H1 (cell line): ENCODE data around the gene CDH15. TPM values are rescaled to one million over a fixed set of nuclear protein-coding genes. Genes with fewer than 3 reads are reported as not detected.

Experiments used
- CTCF ChIA-PET: fragments of 300-600 bp; sonication (Branson Sonifier 250); formaldehyde crosslinking; loops from one replicate; lab custom pipeline; 2021; ENCODE audit not compliant: partially characterized antibody; lab: Charles Lee
- POLR2A ChIA-PET: fragments of 300-600 bp; sonication (Branson Sonifier 250); formaldehyde crosslinking; loops from one replicate; lab custom pipeline; 2021; ENCODE audit warnings: inconsistent platforms; ENCODE audit not compliant: partially characterized antibody; lab: Charles Lee
- DNase-seq, 2 experiments: peaks; one replicate each; pipeline versions ENCODE4 v3.0.0 to v3.0.0-alpha.2; 2010 to 2022; ENCODE audit warnings: low spot score in 2 of 2, low read depth in 1 of 2, mixed read lengths in 1 of 2
- FAIRE-seq: peaks from 2 replicates; lab custom pipeline; 2011; peaks lifted over from hg19 to GRCh38; lab: Jason Lieb, UNC
- H2AFZ ChIP-seq: 2 replicates; pipeline ENCODE4 v1.8.1; 2012; ENCODE audit warnings: low read length, inconsistent platforms
- H2AK5ac ChIP-seq: 2 replicates; pipeline ENCODE4 v1.6.1; 2013; ENCODE audit warnings: low read depth, low read length
- H2BK120ac ChIP-seq: replicated peaks from 2 replicates; pipeline ENCODE3; 2013; ENCODE audit warnings: low read depth, low read length, inconsistent platforms
- H2BK12ac ChIP-seq: 2 replicates; pipeline ENCODE4 v1.6.1; 2013; ENCODE audit warnings: low read depth, low read length
- H2BK15ac ChIP-seq: 2 replicates; pipeline ENCODE4 v1.6.1; 2013; ENCODE audit warnings: low read length
- H2BK20ac ChIP-seq: 2 replicates; pipeline ENCODE4 v1.6.1; 2013; ENCODE audit warnings: low read length
- H2BK5ac ChIP-seq: 2 replicates; pipeline ENCODE4 v1.6.1; 2013; ENCODE audit warnings: low read depth, low read length
- H3K14ac ChIP-seq: 2 replicates; pipeline ENCODE4 v1.6.1; 2013; ENCODE audit warnings: inconsistent platforms; ENCODE audit not compliant: insufficient read length
- H3K18ac ChIP-seq: 2 replicates; pipeline ENCODE4 v1.6.1; 2013; ENCODE audit warnings: low read length; ENCODE audit errors: extremely low read depth
- H3K23ac ChIP-seq: 2 replicates; pipeline ENCODE4 v1.6.1; 2013; ENCODE audit warnings: inconsistent platforms; ENCODE audit not compliant: insufficient read length
- H3K23me2 ChIP-seq: 2 replicates; pipeline ENCODE4 v1.6.1; 2013; ENCODE audit warnings: low read depth, low read length
- H3K27ac ChIP-seq: 2 replicates; pipeline ENCODE4 v1.6.1; 2011; ENCODE audit warnings: low read depth, low read length, inconsistent platforms
- H3K27me3 ChIP-seq, 4 experiments: replicated peaks in 1 of 4; 1 replicate in 1 of 4; 2 replicates in 3 of 4; pipeline versions ENCODE4 v1.6.1 to v1.8.1; 2011 to 2013; ENCODE audit warnings: low read length in 3 of 4, mild to moderate bottlenecking in 3 of 4, inconsistent platforms in 2 of 4, mixed read lengths in 2 of 4, moderate library complexity in 1 of 4; ENCODE audit not compliant: control insufficient read depth in 3 of 4, insufficient read depth in 3 of 4; ENCODE audit errors: extremely low read depth in 1 of 4
- H3K36me3 ChIP-seq, 4 experiments: 2 replicates each; pipeline versions ENCODE4 v1.6.1 to v1.8.1; 2011 to 2013; ENCODE audit warnings: mild to moderate bottlenecking in 4 of 4, low read length in 3 of 4, moderate library complexity in 2 of 4, control low read depth in 1 of 4, inconsistent platforms in 1 of 4; ENCODE audit not compliant: insufficient read depth in 4 of 4, control insufficient read depth in 2 of 4
- H3K4ac ChIP-seq: replicated peaks from 2 replicates; pipeline ENCODE3; 2013; ENCODE audit warnings: low read length, low read depth, mixed read lengths, inconsistent platforms; ENCODE audit not compliant: insufficient read length
- H3K4me1 ChIP-seq, 4 experiments: replicated peaks in 1 of 4; 1 replicate in 1 of 4; 2 replicates in 3 of 4; pipeline versions ENCODE4 v1.6.1 to v1.8.1; 2011 to 2013; ENCODE audit warnings: low read length in 3 of 4, inconsistent platforms in 2 of 4, mixed read lengths in 1 of 4; ENCODE audit not compliant: insufficient read depth in 4 of 4, control insufficient read depth in 3 of 4
- H3K4me2 ChIP-seq, 2 experiments: 2 replicates each; pipeline versions ENCODE4 v1.6.1 to v1.8.1; 2011 to 2013; ENCODE audit warnings: low read depth in 2 of 2, low read length in 2 of 2, control low read depth in 1 of 2, inconsistent platforms in 1 of 2, mild to moderate bottlenecking in 1 of 2; ENCODE audit not compliant: insufficient read depth in 1 of 2
- H3K4me3 ChIP-seq, 4 experiments: fragments of 200-600, 300-600 bp in 1 of 4; sonication (generic), shearing (Covaris generic), sonication (Bioruptor Twin) in 1 of 4; 2 replicates each; pipeline versions ENCODE4 v1.5.1 to v1.8.1; 2011 to 2016; ENCODE audit warnings: low read length in 4 of 4, low read depth in 3 of 4, control low read depth in 2 of 4, inconsistent platforms in 2 of 4, mild to moderate bottlenecking in 2 of 4, mixed read lengths in 1 of 4, moderate library complexity in 1 of 4; ENCODE audit not compliant: insufficient read depth in 2 of 4; ENCODE audit errors: extremely low read depth in 1 of 4
- H3K56ac ChIP-seq: replicated peaks from 2 replicates; pipeline ENCODE3; 2013; ENCODE audit warnings: low read depth, mild to moderate bottlenecking, mixed read lengths, low read length, inconsistent platforms; ENCODE audit not compliant: insufficient read length
- H3K79me1 ChIP-seq: 2 replicates; pipeline ENCODE4 v1.6.1; 2013; ENCODE audit warnings: low read depth, low read length, control low read depth
- H3K79me2 ChIP-seq, 2 experiments: 2 replicates each; pipeline versions ENCODE4 v1.6.1 to v1.8.1; 2012 to 2013; ENCODE audit warnings: low read length in 2 of 2, mild to moderate bottlenecking in 2 of 2, inconsistent platforms in 1 of 2; ENCODE audit not compliant: insufficient read depth in 2 of 2, control insufficient read depth in 1 of 2
- H3K9ac ChIP-seq, 4 experiments: replicated peaks in 1 of 4; 1 replicate in 1 of 4; 2 replicates in 3 of 4; pipeline versions ENCODE4 v1.6.1 to v1.8.1; 2011 to 2013; ENCODE audit warnings: low read depth in 3 of 4, low read length in 3 of 4, control low read depth in 2 of 4, mild to moderate bottlenecking in 2 of 4, moderate library complexity in 2 of 4, inconsistent platforms in 1 of 4; ENCODE audit errors: extremely low read depth in 1 of 4
- H3K9me3 ChIP-seq, 2 experiments: 2 replicates each; pipeline versions ENCODE4 v1.6.1 to v1.8.1; 2012 to 2013; ENCODE audit warnings: mild to moderate bottlenecking in 2 of 2, moderate library complexity in 2 of 2, control low read depth in 1 of 2, inconsistent platforms in 1 of 2, low read depth in 1 of 2, low read length in 1 of 2, mixed read lengths in 1 of 2; ENCODE audit not compliant: insufficient read depth in 2 of 2
- H4K20me1 ChIP-seq, 2 experiments: replicated peaks in 1 of 2; 2 replicates each; pipeline versions ENCODE3 to v1.8.1; 2011 to 2013; ENCODE audit warnings: inconsistent platforms in 2 of 2, low read length in 2 of 2, mild to moderate bottlenecking in 1 of 2; ENCODE audit not compliant: insufficient read depth in 2 of 2, control insufficient read depth in 1 of 2
- H4K5ac ChIP-seq: 2 replicates; pipeline ENCODE4 v1.6.1; 2013; ENCODE audit warnings: low read length, low read depth, mixed read lengths, inconsistent platforms; ENCODE audit not compliant: insufficient read length
- H4K8ac ChIP-seq: 2 replicates; pipeline ENCODE4 v1.8.0; 2013; ENCODE audit warnings: mild to moderate bottlenecking, moderate library complexity, low read length, inconsistent platforms; ENCODE audit not compliant: insufficient read depth; ENCODE audit errors: extremely low read depth
- H4K91ac ChIP-seq: replicated peaks from 2 replicates; pipeline ENCODE3; 2013; ENCODE audit warnings: low read length, mixed read lengths, inconsistent platforms; ENCODE audit not compliant: insufficient read length
- BACH1 ChIP-seq: IDR thresholded peaks from 2 replicates; pipeline ENCODE4 v1.6.1; 2012; ENCODE audit warnings: low read length, improper control_type of control experiment
- CBX5 ChIP-seq: fragments of 300-800, 300-1000 bp; sonication (generic); IDR thresholded peaks from 2 replicates; pipeline ENCODE4 v1.7.1; 2016; ENCODE audit warnings: antibody characterized with exemption, low read length, low read depth
- CTBP2 ChIP-seq: IDR thresholded peaks from 2 replicates; pipeline ENCODE4 v1.7.0; 2011; ENCODE audit warnings: borderline replicate concordance, mild to moderate bottlenecking, moderate library complexity, mixed read lengths, low read length; ENCODE audit not compliant: insufficient read depth, insufficient read length
- HDAC2 ChIP-seq, 2 experiments: fragments of 300-600 bp in 1 of 2; sonication (generic) in 1 of 2; IDR thresholded peaks; 2 replicates each; pipeline ENCODE4 v1.6.1; 2011 to 2012; ENCODE audit warnings: low read depth in 2 of 2, low read length in 2 of 2, mild to moderate bottlenecking in 2 of 2, moderate library complexity in 2 of 2, borderline replicate concordance in 1 of 2, inconsistent platforms in 1 of 2
- KDM4A ChIP-seq: IDR thresholded peaks from one replicate; pipeline ENCODE4 v1.7.1; 2012; ENCODE audit warnings: low read depth, mild to moderate bottlenecking, moderate library complexity, low read length, inconsistent platforms; ENCODE audit not compliant: severe bottlenecking
- NRF1 ChIP-seq: IDR thresholded peaks from 2 replicates; pipeline ENCODE4 v1.6.1; 2011; ENCODE audit warnings: mild to moderate bottlenecking, low read depth, low read length, improper control_type of control experiment
- POLR2A ChIP-seq, 2 experiments: IDR thresholded peaks; 1 replicate in 1 of 2; 2 replicates in 1 of 2; pipeline ENCODE4 v1.6.1; 2011; ENCODE audit warnings: low read depth in 2 of 2, low read length in 2 of 2, mild to moderate bottlenecking in 2 of 2; ENCODE audit errors: control extremely low read depth in 1 of 2
- SAP30 ChIP-seq: fragments of 300-600 bp; sonication (generic); IDR thresholded peaks from 2 replicates; pipeline ENCODE4 v1.7.1; 2012; ENCODE audit warnings: low read length, moderate library complexity, mild to moderate bottlenecking, inconsistent platforms; ENCODE audit not compliant: insufficient read depth, insufficient replicate concordance
- SUZ12 ChIP-seq: fragments of 200-600 bp; sonication (generic); IDR thresholded peaks from 2 replicates; pipeline ENCODE4 v1.6.1; 2012; ENCODE audit warnings: mild to moderate bottlenecking, inconsistent platforms, low read length, moderate library complexity, mixed read lengths
- TEAD4 ChIP-seq: IDR thresholded peaks from 2 replicates; pipeline ENCODE4 v1.6.1; 2012; ENCODE audit warnings: low read depth, low read length, inconsistent platforms, mixed read lengths
- ZNF274 ChIP-seq: IDR thresholded peaks from 2 replicates; pipeline ENCODE4 v1.7.0; 2012; ENCODE audit warnings: low read length, borderline replicate concordance; ENCODE audit errors: extremely low read depth
- WGBS, 2 experiments: shearing (Covaris generic) in 1 of 2; methylation state at CpG; one replicate each; pipeline versions ENCODE4 v1.1.6 to v1.1.7; 2013 to 2015; ENCODE audit warnings: low lambda C conversion rate in 2 of 2, mixed read lengths in 2 of 2, inconsistent platforms in 1 of 2, low coverage in 1 of 2, missing lambda C conversion rate in 1 of 2; ENCODE audit not compliant: insufficient replicate concordance in 2 of 2, insufficient coverage in 1 of 2, insufficient read length in 1 of 2; ENCODE audit errors: extremely low coverage in 1 of 2, missing lambda C conversion rate in 1 of 2; 5-methylcytosine and 5-hydroxymethylcytosine counted together
- polyA plus RNA-seq, 7 experiments: library from polyadenylated mRNA; depleted of rRNA in 3 of 7; stranded (reverse) in 5 of 7; unstranded in 2 of 7; fragments of >200 nt in 5 of 7; fragments of 200-250 nt in 2 of 7; gene quantifications; 1 replicate in 5 of 7; 2 replicates in 1 of 7; 4 replicates in 1 of 7; pipeline versions ENCODE4 v1.2.1 to v1.2.3, GENCODE V29; 2011 to 2013; ENCODE audit warnings: missing spikeins in 2 of 7, mixed read lengths in 2 of 7
- total RNA-seq: library from RNA; stranded (reverse); fragmentation: NEBNext Ultra II Directional; extraction: Animal tissue kit (Norgen Biotek cat#: 25700); gene quantifications from 2 replicates; pipeline ENCODE4 v1.2.1, GENCODE V29; 2021

Gene CDH15
- total and polyA plus RNA-seq, 2 of the 8 experiments (the other 6 are each of a cell fraction or from before 2014, with no cell fraction given) = 0.50 to 0.82 TPM

DNA sequence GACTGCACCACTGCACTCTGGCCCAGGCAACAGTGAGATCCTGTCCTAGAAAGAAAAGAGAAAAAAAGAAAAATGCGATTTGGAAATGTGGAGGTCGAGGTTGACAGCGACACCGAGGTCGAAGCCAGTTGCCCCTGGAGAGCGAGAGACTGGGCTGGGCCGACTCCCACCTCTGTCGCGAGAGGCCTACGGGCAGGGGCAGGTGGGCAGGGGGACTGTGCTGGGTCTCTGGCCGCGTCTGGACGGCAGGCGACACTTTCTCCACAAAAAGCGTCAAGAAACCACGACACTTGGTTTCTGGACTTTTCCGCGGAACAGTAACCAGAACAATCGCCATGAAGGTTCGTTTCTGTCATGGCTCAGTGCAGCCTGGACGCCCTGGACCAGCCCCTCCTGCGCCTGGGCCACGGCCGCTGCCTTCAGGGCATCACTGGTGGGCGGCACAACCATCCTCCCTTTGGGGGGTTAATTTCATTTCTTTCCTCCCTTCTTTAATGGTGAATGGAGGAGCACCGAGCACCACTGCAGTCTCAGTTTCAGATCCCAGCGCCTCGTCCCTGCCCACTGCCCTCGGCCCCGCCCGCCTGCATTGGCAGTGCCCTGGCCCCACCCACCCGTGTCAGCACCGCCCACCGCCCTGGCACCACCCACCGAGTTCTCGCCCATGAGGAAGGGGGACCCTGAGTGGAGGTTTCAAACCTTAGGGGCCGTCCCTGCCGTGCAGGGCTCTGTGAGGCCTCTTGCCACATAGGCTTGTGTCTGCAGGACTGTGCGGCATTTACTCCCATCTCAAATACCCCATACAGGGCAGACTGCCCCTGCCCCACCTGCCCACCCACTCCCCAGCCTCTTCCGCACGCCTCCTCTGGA is 18.5 kb upstream of the CDH15 start:
- no peak overlapping the region for H2BK5ac ChIP-seq
- H2BK12ac ChIP-seq = no peak overlapping the region
- H3K9me3 ChIP-seq = peaks cover 6 to 8% of the 10 kb centered on the region in 2 experiments; a peak in 3 of 4 replicates
- H3K18ac ChIP-seq = no peak overlapping the region
- peaks cover 0 to 3% (median 0%) of the 10 kb centered on the region in 4 experiments; a peak in 3 of 8 replicates for H3K36me3 ChIP-seq
- H2AK5ac ChIP-seq = no peak overlapping the region
- peaks cover 0 to 4% of the 10 kb centered on the region in 2 experiments for H4K20me1 ChIP-seq
- H3K9ac ChIP-seq = no peak overlapping the region
- H4K91ac ChIP-seq = no peak overlapping the region
- no peak overlapping the region for H3K14ac ChIP-seq
- H4K5ac ChIP-seq = no peak overlapping the region
- no peak overlapping the region for H4K8ac ChIP-seq
- no peaks in the 10 kb centered on the region; the same call in 1 of the 2 replicates for H3K23me2 ChIP-seq
- ChIA-PET POLR2A (interaction anchor here (1.4 kb wide), 1 partner anchor 8 kb away, joined by 5 read pairs; no protein-coding TSS in a partner anchor), CTCF (interaction anchor here (0.6 to 0.9 kb wide), 2 partner anchors 10 kb away, joined by 3 to 4 read pairs; no protein-coding TSS in a partner anchor)
- peaks cover 0 to 6% (median 1%) of the 10 kb centered on the region in 4 experiments; a peak in 2 of 7 replicates for H3K27me3 ChIP-seq
- H2AFZ ChIP-seq = no peak overlapping the region
- no peak overlapping the region for H3K56ac ChIP-seq
- no peak overlapping the region for H2BK20ac ChIP-seq
- H3K27ac ChIP-seq = no peak overlapping the region
- FAIRE-seq (no peak), DNase-seq (no peak)
- H3K4ac ChIP-seq = no peak overlapping the region
- H2BK15ac ChIP-seq = no peak overlapping the region
- H3K79me2 ChIP-seq = no peaks in the 10 kb centered on the region
- H3K4me2 ChIP-seq = no peak overlapping the region
- 89% methylated on average over 28 of the region's 41 CpGs; no CpG with 5 or more reads in 1 of the 2 experiments for WGBS, 2 experiments
- no peaks in the 10 kb centered on the region for H3K79me1 ChIP-seq
- no peak overlapping the region for H3K4me3 ChIP-seq
- H3K23ac ChIP-seq = no peak overlapping the region
- no peak overlapping the region for H2BK120ac ChIP-seq
- no peaks in the 10 kb centered on the region for H3K4me1 ChIP-seq
- no peak for TF ChIP-seq BACH1
- no peak for TF ChIP-seq ZNF274
- no peak for TF ChIP-seq NRF1
- TF ChIP-seq HDAC2 (IDR thresholded peaks at IDR 0.05; ENCODE audit: borderline replicate concordance in 1 of 2, low read depth in 2 of 2, low read length in 2 of 2) = no peak
- TF ChIP-seq CBX5 = no peak
- no peak for TF ChIP-seq TEAD4
- no peak for TF ChIP-seq SAP30
- TF ChIP-seq POLR2A (IDR thresholded peaks at IDR 0.05; ENCODE audit: control extremely low read depth in 1 of 2, low read depth in 2 of 2, low read length in 2 of 2) = no peak
- TF ChIP-seq CTBP2 = no peak
- TF ChIP-seq KDM4A = no peak
- TF ChIP-seq SUZ12 = no peak
